ENCODE measurements around the gene GULP1. TPM values are rescaled to one million over a fixed set of nuclear protein-coding genes. Genes with fewer than 3 reads are reported as not detected.

GULP1 gene
- total and polyA plus RNA-seq, 2 of the 13 experiments (the other 11 are each of a cell fraction or from before 2014, with no cell fraction given): 0.15 TPM; not detected in 1

- WGBS (ENCODE audit: low lambda C conversion rate): 4% methylated on average over 1 of the region's 1 CpG
- CTCF ChIA-PET (ENCODE audit: low intra/inter-chr PET ratio, low total read pairs): no interaction called here
- BruUV-seq (replicated peaks): no TSS peak
- H3K4me3 ChIP-seq (replicated peaks in 1 of 3; ENCODE audit: insufficient read depth in 1 of 3, low read depth in 2 of 3, low read length in 3 of 3): no peak overlapping the region
- no peak overlapping the region for H3K4me2 ChIP-seq (ENCODE audit: low read depth, low read length)
- H2AFZ ChIP-seq (ENCODE audit: low read length): no peak overlapping the region
- no peaks in the 10 kb centered on the region for H3K27me3 ChIP-seq (ENCODE audit: control insufficient read depth in 1 of 2, insufficient read depth in 2 of 2, low read length in 2 of 2)
- DNase-seq (ENCODE audit: low spot score): no peak
- no peaks in the 10 kb centered on the region for H4K20me1 ChIP-seq (ENCODE audit: insufficient read depth, low read length)
- H3K27ac ChIP-seq (ENCODE audit: extremely low read length, insufficient read depth, low read length): no peak overlapping the region
- no peaks in the 10 kb centered on the region for H3K79me2 ChIP-seq (ENCODE audit: insufficient read depth, low read length)
- H3K4me1 ChIP-seq (ENCODE audit: insufficient read depth, low read length): no peaks in the 10 kb centered on the region
- in situ Hi-C loops (cut with HindIII; ENCODE audit: extremely low pct_ligation_motif_present, low pct_unique_long_range_greater_than_20kb) (no loop called here), intact Hi-C loops (cut with micrococcal nuclease; ENCODE audit: unreplicated experiment) (no loop called here)
- no peaks in the 10 kb centered on the region for H3K36me3 ChIP-seq (replicated peaks in 1 of 2; ENCODE audit: control insufficient read depth in 1 of 2, insufficient read depth in 2 of 2, low read length in 2 of 2)
- POLR2A ChIA-PET: no interaction called here
- no peak for ATAC-seq
- H3K9me3 ChIP-seq (ENCODE audit: low read length): no peaks in the 10 kb centered on the region
- H3K9ac ChIP-seq (ENCODE audit: insufficient read depth, low read depth, low read length): no peak overlapping the region
- TF ChIP-seq KDM2A (CRISPR knock-in tag; IDR thresholded peaks at IDR 0.05; ENCODE audit: borderline replicate concordance, low read depth) (no peak), ZXDC (CRISPR knock-in tag; IDR thresholded peaks at IDR 0.05) (no peak), HOXA7 (CRISPR knock-in tag; IDR thresholded peaks at IDR 0.05) (no peak), RORA (CRISPR knock-in tag; IDR thresholded peaks at IDR 0.05) (no peak), ZNF639 (CRISPR knock-in tag; conservative IDR thresholded peaks at IDR 0.05) (no peak), RFX5 (IDR thresholded peaks at IDR 0.05; ENCODE audit: low read depth, low read length) (no peak), HIC2 (CRISPR knock-in tag; IDR thresholded peaks at IDR 0.05; ENCODE audit: low read depth) (no peak), MBNL3 (CRISPR knock-in tag; conservative IDR thresholded peaks at IDR 0.05) (no peak)
- TF ChIP-seq, protein P1, sequence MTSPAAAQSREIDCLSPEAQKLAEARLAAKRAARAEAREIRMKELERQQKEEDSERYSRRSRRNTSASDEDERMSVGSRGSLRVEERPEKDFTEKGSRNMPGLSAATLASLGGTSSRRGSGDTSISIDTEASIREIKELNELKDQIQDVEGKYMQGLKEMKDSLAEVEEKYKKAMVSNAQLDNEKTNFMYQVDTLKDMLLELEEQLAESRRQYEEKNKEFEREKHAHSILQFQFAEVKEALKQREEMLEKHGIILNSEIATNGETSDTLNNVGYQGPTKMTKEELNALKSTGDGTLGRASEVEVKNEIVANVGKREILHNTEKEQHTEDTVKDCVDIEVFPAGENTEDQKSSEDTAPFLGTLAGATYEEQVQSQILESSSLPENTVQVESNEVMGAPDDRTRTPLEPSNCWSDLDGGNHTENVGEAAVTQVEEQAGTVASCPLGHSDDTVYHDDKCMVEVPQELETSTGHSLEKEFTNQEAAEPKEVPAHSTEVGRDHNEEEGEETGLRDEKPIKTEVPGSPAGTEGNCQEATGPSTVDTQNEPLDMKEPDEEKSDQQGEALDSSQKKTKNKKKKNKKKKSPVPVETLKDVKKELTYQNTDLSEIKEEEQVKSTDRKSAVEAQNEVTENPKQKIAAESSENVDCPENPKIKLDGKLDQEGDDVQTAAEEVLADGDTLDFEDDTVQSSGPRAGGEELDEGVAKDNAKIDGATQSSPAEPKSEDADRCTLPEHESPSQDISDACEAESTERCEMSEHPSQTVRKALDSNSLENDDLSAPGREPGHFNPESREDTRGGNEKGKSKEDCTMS (CRISPR knock-in tag; conservative IDR thresholded peaks at IDR 0.05): no peak
- no peak for FAIRE-seq
Observed at GRCh38 chr2:188305271-188305670, 13.6 kb downstream of the GULP1 start.

Measured in HepG2 (cell line).